Dermis blood vessel endothelial cell (primary cell): ENCODE data around the gene BCAS3. TPM values are rescaled to one million over a fixed set of nuclear protein-coding genes. Genes with fewer than 3 reads are reported as not detected.
"Not testable (repeated sequence)": the region's sequence is repeated elsewhere in the genome, so short reads cannot be mapped to it uniquely, and the experiment has no call there.

Experiments
- DNase-seq: peaks from one replicate; pipeline ENCODE4 v3.0.0; 2010
- total RNA-seq: library from RNA; depleted of rRNA; stranded (reverse); fragments of >200 nt; gene quantifications from 2 replicates; pipeline ENCODE4 v1.2.3, GENCODE V29; 2014

Gene BCAS3
- total RNA-seq, 1 donor from 2014 or later, result 27.4 TPM

DNA sequence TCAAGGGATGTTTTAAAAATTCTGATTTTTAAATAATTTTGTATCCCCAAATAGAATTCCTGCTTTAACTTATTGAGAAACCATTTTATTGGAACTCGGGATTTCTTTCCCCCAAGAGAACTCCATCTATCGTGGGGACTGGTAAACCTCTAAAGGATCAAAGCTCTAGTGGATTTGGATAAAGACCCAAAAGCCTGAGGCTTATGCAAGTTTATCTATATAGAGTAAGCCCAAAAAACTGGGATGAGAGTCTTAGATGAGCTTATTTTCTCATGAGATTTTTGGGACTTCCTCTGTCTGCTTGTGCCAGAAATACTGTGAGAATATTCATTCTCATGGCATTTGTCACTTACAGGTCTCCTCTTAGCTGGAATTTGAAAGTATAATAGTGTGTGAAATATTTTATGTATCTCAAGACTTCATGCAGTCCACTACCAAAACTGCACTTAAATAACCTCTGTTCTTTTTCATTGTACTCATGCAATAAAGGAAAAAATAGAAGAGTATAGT is 333.1 kb downstream of the BCAS3 start:
- no peak for DNase-seq

DNA sequence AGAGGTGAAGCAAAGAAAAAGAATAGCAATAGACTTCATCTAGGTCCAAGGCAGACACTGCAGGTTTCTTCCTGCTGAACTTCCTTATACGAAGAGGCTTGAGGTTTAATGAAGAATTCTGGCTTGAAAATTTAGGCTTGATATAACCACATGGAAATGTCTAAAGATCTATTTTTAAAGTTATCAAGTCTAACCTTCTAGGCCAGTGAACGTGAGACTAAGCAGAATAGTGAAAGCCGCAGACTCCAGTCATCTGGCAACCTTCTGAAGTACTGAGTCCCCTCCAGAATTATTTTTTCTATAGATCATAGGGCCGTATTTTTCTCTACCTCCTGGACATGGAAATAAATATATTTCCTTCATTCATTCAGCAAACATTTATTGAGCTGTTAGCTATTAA is 333.6 kb downstream of the BCAS3 start:
- no peak for DNase-seq

DNA sequence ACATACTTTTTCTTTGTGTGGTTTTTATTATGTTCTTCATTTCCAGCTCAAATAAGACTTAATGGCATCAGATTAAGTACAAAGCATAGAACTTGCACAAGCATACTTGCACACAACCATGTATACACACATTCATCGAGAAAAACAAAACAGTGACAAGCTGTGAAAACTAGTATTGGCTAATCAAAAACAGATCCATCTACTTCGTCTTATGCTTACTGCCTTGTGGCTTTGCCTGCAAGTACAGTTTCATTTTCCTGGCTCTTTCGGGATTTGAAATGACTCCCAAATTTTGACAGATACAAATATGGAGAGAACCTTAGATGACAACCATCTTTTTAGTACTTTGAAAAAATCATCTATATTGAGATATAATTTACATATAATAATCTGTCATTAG is 338.3 kb downstream of the BCAS3 start:
- DNase-seq, result no peak

DNA sequence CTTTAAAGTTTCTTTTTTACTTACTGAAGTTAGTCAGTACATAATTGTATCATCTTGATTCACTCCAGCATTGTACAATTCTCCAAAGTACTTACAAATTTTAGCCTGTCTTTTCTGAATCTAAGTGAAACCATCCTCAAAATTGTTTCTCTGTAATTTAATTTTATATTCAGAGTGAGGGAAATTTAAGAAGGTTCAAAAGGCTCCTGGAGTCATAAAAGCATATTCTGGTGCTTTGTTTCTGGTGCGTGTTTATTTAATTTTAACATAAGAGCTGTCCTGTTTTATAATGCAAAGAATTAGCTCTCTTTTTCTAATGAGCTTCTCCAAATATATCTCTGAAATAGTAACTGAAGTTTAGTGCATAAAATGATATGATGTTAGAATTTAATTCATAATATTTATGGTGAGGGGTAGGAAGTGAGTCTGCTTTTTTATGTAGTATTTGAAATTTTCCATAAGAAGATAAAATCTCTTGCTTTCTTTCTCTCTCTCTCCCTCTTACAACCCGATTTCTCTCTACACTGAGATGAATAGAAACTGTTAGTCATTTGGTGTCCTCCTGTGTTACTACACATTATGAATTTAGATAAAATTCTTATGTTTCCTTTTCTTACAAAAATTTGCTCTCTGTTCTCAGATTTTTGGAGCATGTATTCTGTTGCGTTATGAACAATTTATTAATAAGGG is 339.8 kb downstream of the BCAS3 start:
- DNase-seq, result no peak

DNA sequence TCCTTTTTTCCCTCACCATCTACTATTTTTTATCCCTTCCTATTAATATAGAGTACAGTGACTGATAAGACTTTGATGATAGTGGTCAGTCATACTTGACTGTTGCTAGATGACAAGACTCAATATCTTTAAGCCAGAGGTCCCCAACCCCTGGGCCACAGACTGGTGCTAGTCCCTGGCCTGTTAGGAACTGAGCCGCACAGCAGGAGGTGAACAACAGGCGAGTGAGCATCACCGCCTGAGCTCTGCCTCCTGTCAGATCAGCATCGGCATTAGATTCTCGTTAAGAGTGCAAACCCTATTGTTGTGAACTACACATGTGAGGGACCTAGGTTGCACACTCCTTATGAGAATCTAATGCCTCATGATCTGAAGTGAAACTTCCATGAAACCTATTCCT is 341.3 kb downstream of the BCAS3 start:
- no peak for DNase-seq

DNA sequence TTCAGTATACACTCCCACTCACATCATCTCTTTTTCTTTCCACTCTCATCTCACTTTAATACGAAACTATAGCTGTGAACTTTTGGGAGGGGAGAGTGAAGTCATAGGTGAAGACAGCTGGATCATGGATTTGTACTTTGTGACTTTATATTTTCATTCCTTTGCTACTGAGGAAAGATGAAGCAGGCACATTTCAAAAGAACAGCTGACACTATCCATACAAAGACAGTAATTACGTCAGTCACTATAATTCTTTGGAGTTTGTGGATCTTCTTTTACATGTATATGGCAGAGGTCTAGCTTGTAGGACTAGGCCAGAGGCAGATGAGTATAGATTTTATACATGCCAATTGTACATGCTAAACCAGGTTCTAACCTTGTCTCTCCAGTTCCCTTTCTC is 346.3 kb downstream of the BCAS3 start:
- no peak for DNase-seq

DNA sequence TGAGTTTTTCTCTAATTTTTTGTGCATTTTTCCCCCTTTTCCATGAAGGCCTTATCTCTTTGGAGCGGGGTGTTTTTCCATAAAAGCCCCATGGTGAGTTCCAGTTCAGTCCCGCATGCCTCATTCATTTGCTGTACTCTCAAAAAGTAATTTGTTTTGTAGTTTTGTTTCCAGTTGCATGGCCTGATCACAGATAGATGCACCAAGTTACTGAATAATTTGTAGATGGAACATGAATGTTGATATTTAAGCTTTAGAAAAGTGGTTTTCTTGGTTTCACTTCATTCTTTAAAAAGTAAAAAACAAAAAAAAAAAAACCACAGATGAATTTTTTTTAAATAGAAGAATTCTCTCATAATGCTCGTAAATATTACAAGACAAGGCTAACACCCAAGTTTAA is 349.2 kb downstream of the BCAS3 start:
- DNase-seq, result no peak

DNA sequence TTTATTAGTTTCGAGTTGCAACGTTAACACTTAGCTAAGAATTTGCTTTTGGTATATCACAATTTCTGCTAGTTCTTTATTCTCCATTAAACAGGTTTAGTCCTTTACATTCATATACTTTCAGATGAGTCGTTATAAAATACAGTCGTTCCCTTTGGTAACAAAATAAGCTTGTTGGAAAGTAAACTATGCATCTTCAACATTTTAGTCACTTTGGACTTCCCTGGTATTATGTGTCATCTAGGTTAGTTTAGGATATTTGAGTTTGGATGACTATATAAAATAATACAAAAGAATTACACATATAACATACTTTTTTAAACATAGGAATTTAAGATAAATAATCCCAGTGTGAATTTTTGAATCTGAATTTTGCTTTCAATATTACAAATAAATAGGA is 351.5 kb downstream of the BCAS3 start:
- DNase-seq, result no peak

DNA sequence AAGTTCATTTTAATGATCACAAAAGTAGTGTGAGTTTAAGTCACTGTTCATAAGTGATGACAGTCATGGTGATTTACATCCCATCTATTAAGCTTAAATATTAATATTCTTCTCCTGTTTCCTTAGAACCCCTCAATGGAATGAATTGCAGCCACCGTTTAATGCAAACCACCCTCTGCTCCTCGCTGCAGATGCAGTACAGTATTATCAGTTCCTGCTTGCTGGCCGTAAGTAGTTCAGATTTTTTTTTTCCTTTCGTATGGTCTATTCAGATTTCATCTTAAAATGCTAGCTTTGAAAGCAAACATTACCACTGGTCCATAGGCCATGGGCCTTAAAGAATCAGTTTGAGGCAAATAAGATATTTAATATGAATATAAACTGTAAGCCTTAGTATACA is 363.0 kb downstream of the BCAS3 start:
- no peak for DNase-seq

DNA sequence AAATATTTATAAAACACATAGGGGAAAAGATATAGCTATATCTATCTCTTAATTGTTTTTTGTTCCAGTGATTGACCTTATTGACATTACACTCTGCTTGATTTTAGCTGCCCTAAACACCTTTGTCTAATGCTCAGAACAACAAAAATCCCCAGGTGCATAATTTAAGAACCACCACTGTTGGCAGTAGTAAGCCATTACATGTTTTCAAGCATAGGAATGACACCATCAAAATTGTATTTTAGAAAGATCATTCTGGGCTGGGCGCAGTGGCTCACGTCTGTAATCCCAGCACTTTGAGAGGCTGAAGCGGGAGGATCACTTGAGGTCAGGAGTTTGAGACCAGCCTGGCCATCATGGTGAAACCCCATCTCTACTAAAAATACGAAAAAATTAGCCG is 364.7 kb downstream of the BCAS3 start:
- DNase-seq, result not testable (repeated sequence)

DNA sequence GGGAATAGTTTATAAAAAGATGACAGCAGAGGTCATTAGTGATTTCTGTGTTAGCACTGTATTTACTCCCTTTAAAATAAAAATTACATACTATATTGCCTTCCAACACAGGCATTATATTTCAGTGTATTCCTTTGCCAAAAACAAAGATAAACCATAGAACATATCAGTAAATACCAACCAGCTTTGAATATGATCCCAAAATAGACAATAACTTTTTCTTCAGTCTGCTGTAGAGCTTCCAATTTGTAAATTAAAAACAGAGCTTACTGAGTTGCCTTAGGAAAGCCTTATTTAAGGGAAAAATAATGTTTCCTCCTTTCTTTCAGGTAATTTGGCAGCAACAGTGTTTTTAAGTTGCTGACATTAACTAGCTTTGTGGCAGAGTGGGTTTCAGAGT is 369.9 kb downstream of the BCAS3 start:
- no peak for DNase-seq

DNA sequence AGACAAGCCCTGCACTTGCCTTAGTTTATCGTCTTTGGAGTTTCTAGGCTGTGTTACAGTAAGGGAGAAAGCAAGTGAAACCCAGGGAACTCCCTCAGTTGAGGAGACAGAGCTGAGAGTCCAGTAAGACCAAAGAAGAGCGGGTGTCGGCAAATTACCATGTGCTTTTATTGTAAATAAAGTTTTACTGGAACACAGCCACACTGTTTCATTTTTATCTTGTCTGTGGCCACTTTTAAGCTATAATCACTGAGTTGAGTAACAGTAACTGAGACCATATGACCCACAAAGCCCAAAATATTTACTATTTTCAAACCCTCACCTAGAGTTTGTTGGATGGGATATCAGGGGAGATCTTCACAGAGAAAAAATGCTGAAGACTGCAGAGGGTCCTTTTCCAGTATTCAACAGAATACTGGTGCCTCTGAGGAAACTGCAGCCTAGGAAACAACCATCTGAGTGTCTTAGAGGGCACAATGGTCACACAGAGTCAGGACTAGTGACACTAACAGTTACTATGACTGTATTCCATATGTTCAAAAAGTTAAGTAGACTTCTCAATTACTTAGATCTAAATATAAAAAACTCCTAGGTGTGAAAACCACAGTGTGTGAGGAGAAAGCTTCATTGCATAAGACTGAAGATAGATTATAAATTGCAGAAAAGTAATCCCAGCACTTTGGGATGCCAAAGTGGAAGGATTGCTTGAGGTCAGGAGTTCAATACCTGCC is 370.9 kb downstream of the BCAS3 start:
- no peak for DNase-seq

DNA sequence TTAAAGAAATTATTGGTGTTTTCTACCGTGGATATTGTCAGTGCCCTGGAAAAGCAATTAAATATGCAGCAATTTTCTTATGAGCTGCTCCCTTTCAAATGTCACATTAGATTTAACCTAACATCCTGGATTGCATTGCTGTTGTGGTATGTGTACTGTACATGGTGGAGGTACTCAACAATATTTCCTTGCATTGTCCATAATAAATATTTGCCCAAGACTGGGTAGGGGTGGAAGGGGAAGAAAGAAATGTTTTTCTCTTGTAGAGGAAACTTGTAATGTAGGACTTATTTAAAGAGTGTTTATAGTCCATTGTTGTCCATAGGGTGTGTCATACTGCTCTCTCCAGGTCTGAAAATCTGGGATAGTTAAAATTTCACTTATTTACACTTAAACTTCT is 375.8 kb downstream of the BCAS3 start:
- DNase-seq, result peak; percentile 66

DNA sequence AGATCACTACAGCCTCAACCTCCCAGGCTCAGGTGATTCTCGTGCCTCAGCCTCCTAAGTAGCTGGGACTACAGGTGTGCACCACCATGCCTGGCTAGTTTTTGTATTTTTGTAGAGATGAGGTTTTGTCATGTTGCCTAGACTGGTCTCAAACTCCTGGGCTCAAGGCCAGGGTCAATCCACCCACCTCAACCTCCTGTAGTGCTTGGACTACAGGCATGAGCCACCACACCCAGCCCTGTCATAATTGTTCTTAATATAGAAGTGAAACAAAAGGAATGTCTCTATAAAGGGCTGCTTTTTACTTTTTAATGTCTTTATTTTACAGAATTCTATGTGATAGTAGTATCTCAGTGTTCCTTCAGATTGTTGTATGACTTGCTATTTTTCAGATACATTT is 376.8 kb downstream of the BCAS3 start:
- DNase-seq, result peak; percentile 13

DNA sequence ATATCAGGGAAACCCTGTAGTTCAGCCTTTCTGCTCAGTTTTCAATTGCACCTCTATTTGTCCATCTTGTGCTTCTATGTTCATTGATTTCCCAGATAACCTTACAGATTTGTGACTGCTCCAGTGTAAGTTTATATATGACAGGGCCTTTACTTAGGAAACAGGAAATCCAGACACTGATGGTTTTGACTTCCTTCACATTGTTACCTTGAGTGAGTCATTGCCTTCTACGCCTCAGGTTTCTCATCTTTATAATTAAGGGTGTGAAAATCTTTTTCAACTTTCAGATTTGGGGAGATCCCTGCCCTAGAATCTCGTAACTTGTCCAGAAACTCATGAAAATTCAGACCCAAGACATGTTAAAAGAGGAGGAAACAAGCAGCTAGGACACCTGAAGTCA is 379.6 kb downstream of the BCAS3 start:
- peak; percentile 68 for DNase-seq

DNA sequence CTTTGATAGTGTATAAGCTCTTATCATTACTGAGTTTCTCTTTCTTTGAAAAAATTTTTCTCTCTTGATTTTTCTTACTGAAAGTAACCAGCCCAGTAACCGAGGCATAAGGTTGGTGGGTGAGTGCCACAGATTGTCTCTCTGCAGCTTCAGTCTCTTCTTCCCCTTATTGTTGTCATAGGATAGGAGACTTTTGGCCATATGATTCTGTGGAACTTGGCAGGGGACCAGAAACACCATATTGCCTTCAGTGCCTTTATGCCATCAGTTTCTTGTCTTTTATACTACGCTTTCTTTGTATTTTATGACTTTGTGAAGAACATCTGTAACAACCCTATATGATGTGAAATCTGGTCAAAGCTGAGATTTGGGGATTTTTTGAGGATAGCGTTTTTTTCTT is 380.4 kb downstream of the BCAS3 start:
- DNase-seq, result no peak

DNA sequence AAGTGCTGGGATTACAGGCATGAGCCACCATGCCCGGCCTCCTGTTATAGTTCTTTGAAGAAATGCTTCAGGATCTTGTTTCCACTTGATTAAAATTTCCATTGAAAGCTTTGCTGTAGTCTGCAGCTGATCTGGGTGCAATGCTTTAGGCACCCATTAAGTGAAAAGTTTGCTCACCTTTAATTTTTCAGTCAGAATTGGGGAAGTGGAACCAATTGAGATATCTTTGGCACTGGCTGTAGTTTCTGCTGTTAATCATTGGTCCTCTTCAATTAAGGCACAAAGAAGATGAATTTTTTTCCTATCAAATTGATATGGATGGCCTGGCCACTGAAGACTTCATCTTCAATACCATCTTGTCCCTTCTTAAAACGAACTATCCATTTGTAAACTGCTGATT is 385.9 kb downstream of the BCAS3 start:
- DNase-seq, result no peak

DNA sequence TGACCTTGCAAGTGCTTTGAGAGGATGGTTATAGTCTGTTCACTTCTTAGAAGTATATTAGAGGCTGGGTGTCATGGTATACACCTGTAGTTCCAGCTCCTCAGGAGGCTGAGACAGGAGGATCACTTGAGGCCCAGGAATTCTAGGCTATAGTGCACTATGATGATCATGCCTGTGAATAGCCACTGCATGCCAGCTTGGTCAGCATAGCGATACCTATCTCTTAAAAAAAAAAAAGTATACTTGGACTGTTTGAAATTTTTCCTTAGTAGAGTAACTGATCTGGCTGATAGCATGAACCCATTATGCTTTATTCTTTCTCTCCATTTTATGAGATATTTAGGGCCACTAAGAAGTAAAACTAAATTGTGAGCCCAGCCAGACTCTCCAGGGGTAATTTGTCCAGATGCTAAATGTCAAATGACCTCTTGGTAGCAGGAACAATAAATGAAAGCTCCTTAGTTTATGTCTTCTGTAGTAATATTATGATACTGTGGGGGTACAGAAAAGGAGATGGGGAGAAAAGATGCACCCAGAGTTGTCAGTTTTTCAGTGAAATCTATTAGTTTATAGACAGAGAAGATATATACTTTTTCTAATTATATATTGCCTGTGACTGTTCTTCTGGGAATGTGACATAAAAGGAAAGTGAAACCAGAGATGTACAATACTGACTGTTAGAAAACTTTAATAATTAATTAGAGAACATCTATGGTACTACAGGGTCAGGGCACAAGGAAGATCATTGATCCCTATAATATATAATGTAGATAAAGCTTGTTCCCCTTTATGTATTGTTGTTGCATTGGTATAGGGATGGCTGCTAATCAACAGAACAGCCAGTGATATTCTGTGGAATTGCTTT is 386.7 kb downstream of the BCAS3 start:
- no peak for DNase-seq

DNA sequence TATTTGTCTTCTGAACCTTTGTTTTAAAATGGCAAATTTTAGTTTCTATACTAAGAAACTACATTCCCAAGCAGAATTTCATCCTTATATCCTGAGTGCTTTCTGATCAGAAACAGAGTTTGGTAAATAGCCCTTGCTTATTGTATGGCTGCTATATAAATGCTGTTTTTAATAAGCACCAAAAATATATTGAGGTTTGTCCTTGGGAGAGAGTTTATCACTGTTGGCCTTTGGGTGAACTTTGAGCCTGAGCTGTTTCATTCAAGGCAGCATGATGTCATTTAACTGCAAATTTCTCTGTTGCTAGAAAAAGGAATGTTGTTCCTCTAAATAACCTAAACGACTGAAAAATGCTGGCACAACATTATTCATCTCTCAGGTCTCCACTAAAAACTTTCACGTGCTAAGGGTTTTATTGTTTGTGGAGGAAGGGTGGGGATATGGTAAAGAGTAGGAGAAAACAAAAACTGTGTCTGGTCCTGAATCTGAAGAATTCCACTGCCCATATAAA is 387.7 kb downstream of the BCAS3 start:
- peak; percentile 22 for DNase-seq

DNA sequence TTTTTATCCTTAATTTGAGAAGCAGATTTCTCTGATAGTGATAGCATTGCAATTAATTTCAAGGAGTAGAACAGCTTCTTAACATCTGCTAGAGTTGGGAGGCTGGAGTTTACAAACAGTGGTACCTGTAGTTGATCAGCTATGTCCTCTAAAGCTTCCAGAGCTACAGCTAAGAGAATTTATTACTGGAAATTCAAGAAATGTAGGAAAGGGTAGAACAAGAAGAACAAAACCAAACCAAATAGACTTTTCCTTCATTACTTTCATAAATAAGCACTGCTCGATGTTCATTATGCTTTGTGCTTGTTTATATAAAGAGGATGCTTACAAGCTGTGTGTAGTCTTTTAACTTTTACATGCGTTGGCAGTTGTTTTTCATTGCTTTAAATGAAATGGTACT is 388.4 kb downstream of the BCAS3 start:
- DNase-seq, result no peak

DNA sequence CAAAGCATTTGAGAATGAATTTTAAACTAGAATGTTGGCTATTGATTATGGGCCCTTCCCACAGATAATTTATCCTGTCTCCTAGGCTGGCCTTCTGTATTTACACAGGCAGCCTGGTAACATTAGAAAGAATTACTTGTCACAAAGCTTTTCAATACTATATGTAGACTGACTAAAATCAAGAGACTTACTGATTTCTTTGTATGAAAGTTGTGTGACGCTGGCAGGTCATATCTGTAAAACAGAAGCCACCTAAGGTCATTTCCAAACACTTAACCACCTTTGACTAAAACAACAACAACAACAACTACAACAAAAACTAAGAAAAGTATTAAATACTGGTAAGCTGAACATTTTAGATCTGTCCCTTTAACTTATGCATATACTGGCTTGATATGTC is 393.0 kb downstream of the BCAS3 start:
- no peak for DNase-seq

DNA sequence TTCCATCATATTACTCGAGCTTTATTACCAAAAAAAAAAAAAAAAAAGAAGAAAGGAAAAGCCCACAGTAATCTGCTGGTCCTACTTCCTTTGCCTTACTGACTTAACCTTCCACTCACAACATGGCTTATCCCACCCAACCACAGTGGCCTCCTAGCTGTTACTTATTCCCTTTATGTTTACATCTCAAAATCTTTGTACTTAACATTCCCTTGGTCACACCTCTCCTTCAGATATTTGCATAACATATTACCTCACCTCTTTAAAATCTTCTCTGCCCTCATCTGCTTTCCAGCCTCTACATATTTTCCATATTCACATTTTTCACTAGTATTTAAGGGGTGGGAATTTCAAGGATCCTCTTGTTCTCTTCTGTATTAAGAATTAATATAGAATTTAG is 395.0 kb downstream of the BCAS3 start:
- no peak for DNase-seq

DNA sequence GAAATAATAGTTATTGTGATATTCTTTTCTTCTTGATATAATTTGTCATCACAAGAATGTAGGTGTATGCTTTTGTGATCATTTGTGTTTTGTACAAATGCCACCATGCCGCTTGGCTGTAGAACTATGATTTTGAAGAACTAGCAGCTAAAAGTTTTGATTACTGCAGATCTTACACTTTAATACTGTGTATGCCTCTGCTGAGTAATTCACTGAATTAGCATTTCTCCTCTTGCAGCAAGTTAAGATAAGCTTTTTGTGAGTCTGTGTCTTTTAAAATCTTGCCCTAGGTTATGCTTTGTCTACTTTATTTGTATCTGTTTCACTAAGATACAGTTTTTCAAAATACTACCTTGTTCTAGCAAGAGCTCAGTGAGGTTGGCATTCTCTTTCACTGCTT is 395.5 kb downstream of the BCAS3 start:
- DNase-seq, result no peak
